Skin of body (tissue), 1 donor: ENCODE data around the gene TLX1. TPM values are rescaled to one million over a fixed set of nuclear protein-coding genes. Genes with fewer than 3 reads are reported as not detected.

Source experiments
- total RNA-seq: library from RNA; depleted of rRNA; stranded (reverse); fragments of >200 nt; gene quantifications from one replicate; pipeline ENCODE4 v1.2.3, GENCODE V29; 2014

The TLX1 gene
- total RNA-seq, 1 donor from 2014 or later: not detected

Other genes starting within 250 kb of the TLX1 start
- 37.9 TPM for gene SLF2, start 218.3 kb upstream of the TLX1 start, total RNA-seq
- gene SEMA4G, start 161.8 kb upstream of the TLX1 start, total RNA-seq: 1.9 TPM
- gene MRPL43, start 143.8 kb upstream of the TLX1 start, total RNA-seq: 32.3 TPM
- 4.1 TPM for gene TWNK, start 143.8 kb upstream of the TLX1 start, total RNA-seq
- 32.7 TPM for gene LZTS2, start 131.5 kb upstream of the TLX1 start, total RNA-seq
- gene PDZD7, start 100.2 kb upstream of the TLX1 start, total RNA-seq: 1.2 TPM
- gene SFXN3, start 100.1 kb upstream of the TLX1 start, total RNA-seq: 34.4 TPM
- gene KAZALD1, start 69.3 kb upstream of the TLX1 start, total RNA-seq: 17.7 TPM
- 0.20 TPM for gene LBX1, start 98.2 kb downstream of the TLX1 start, total RNA-seq
- 12.1 TPM for gene BTRC, start 222.9 kb downstream of the TLX1 start, total RNA-seq